Measurements from ENCODE around the gene CDK5R1.
A peak's percentile ranks its signal among the peaks of the same experiment; 100 is the strongest.
"Not testable (repeated sequence)": the region's sequence is repeated elsewhere in the genome, so short reads cannot be mapped to it uniquely, and the experiment has no call there.

The CDK5R1 gene

GRCh38 chr17:32486701-32487472, at the start of gene CDK5R1:
Gene CDK5R1, plus strand, starts transcription at chr17:32486993. Its CDS starts 628 bp downstream, at chr17:32487621.
- DNase-seq, result no peak

DNA sequence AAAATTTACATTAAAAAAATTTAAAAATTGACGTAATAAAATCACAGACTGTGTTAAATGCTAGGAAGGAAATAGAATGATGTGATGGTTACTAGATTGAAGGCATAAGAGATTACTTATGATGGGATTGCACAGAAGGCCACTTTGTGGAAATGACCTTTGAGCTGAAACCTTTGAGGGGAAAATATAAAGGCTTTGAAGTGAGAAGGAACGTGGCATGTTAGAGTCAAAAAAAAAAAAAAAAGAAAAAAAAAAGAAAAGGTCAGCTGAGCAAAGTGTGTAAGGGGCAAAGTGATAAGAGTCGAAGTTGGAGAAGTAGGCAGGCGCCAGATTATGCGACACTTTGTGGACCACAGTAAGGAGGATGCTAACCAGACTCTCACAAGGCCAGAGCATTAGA, 46.1 kb upstream of the CDK5R1 start:
- no peak for DNase-seq

DNA sequence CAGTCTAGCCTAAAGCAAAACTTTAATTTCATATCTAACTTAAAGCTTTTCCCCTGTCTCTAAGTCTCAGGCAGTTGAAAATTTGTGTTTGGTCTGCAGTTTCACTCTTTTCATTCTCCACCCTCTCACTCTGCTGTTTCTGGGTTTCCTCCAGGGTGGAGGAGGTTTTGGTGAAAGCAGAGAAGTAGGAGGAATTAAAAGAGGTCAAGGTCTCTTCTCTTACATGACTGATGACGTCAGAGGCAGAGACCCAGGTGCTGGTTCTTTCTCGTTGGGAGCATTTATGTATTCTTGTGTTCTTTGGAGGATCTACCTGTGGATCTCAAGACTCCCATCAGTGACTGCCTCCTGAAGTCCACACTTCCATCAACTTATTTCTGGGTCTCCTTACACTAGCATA, 44.9 kb upstream of the CDK5R1 start:
- DNase-seq, result no peak

GRCh38 chr17:32443827-32444300, 42.9 kb upstream of the CDK5R1 start:
- no peak for DNase-seq

GRCh38 chr17:32444301-32445073, 42.3 kb upstream of the CDK5R1 start, which contains the start of gene PSMD11:
Gene PSMD11, plus strand, starts transcription at chr17:32444510. Its CDS starts 14 bp downstream, at chr17:32444524.
- DNase-seq, result peak; percentile 92

GRCh38 chr17:32445074-32445415, 41.7 kb upstream of the CDK5R1 start:
- no peak for DNase-seq

DNA sequence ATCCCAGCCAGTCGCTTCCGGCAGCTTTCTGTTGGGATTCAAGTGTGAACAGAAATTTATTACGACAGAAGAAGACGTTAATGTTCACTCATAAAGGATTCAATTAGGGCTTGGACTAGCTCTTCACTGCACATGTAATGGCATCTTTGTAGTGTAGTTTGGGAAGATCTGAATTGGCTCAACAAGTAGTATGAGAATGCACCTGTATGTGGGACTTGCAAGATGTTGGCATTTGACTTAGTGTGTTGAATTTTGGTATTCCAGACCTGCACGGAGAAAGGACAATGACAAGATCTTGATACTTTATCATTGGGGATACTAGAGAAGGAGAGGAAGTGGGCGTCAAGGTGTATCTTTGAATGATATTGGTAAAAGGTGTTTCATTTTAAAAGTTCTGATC, 41.3 kb upstream of the CDK5R1 start:
- no peak for DNase-seq

GRCh38 chr17:32445971-32446370, 40.8 kb upstream of the CDK5R1 start:
- DNase-seq, result no peak

DNA sequence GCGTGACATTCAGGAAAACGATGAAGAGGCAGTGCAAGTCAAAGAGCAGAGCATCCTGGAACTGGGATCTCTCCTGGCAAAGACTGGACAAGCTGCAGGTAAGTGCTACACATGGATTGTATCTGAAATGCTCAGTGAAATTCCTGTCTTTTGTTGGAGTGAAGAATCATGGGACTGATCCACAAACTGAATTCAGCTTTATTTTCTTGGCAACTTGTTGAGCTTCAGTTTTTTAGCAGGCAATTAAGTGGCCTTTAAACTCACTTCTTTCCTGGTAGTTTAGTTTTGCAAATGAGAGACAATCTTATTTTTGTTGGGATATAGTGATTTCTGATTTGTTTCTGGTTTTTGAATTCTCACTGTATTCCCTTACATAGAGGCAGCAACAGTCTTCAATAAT, 39.8 kb upstream of the CDK5R1 start:
- no peak for DNase-seq

- DNase-seq, result no peak
Measured at GRCh38 chr17:32449963-32450362, 36.8 kb upstream of the CDK5R1 start.

- DNase-seq, result not testable (repeated sequence)
Measured at GRCh38 chr17:32450379-32450778, 36.4 kb upstream of the CDK5R1 start.

GRCh38 chr17:32451879-32452278, 34.9 kb upstream of the CDK5R1 start:
- no peak for DNase-seq

DNA sequence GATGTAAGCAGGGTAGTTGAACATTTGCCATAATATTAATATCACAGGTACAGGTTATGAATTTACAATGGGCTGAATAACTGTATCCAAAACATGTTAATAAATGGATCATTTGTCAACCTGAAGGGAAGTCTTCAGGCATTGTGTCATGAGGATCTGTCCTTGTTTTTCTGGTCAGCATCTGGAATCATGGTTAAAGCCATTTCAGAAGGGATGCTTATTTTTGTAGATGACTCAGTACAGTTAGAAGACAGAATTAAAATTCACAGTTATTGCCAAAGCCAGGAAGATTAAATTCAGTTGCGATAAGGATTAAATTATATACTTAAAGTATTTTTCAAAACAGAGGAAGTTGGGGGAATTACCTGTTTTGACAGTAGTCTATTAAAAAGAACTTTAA, 34.5 kb upstream of the CDK5R1 start:
- DNase-seq, result no peak

GRCh38 chr17:32453370-32453769, 33.4 kb upstream of the CDK5R1 start:
- no peak for DNase-seq

- no peak for DNase-seq
Measured at GRCh38 chr17:32458371-32458770, 28.4 kb upstream of the CDK5R1 start.

GRCh38 chr17:32460054-32460453, 26.7 kb upstream of the CDK5R1 start:
- no peak for DNase-seq

- DNase-seq, result no peak
Measured at GRCh38 chr17:32461498-32461852, 25.3 kb upstream of the CDK5R1 start.

DNA sequence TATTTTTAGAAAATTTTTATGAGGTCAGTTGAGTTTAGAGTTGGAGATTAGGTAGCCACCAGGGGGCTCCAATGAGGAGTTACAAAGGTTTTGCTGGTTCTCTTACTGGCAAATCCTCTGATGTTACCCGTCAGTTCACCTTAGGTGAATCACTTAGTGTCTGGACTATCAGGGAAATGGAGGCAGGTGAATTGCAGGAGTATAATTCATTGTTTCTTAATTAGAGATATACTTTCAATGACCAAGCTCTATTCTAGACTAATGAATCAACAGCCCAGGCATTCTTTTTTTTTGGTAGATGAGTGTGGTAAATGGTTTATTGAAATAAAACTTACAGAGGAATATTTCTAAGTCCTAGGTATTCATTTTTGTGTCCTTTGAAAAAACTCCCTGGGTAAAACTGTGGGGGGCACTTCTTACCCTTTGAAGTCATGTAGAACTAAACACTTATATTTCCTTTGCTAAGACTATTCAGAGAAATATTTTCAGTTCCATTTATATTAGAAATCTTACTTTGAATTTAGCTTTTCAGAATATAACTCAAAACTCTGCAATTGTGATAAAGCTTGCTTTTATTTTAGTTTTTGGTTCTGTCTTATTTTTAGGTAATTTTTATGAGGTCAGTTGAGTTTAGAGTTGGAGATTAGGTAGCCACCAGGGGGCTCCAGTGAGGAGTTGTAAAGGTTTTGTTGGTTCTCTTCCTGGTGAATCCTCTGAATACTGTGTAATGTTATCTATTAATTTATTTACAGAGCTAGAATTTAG, 24.8 kb upstream of the CDK5R1 start:
- DNase-seq, result no peak

DNA sequence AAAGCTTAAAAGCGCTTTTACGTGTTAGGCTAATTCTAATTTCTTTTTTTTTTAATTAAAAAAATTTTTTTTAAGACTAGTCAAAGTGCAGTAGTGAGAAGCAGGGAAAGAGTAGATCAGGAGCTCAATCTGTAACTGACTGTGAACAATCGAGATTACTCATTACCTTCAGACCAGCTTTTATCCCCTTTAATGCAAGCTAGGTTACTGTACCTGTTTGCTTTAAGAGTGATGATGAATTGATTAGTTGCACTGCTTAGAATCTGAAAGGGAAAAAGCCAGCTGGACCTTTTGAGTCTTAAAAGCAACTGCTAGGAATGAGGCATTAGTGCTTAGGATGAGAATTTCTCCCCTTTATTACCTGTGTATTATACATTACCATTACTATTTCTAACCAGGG, 23.5 kb upstream of the CDK5R1 start:
- DNase-seq, result no peak

DNA sequence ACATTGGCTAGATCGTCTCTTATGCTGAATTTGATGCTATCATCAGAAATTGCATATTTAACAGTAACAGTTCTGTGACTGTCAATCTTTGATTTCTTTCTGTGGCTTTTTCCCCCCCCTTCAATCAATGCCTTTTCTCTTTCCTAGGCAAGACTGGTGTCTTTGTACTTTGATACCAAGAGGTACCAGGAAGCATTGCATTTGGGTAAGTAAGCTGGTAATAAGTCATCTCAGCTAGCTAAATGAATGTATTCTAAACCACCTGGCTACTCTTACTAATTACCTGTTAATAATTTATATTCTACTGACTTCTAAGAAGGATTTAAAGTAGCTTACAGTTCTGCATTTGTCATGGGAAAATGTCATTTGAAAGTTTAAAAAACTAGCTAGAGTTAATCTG, 22.4 kb upstream of the CDK5R1 start:
- no peak for DNase-seq

DNA sequence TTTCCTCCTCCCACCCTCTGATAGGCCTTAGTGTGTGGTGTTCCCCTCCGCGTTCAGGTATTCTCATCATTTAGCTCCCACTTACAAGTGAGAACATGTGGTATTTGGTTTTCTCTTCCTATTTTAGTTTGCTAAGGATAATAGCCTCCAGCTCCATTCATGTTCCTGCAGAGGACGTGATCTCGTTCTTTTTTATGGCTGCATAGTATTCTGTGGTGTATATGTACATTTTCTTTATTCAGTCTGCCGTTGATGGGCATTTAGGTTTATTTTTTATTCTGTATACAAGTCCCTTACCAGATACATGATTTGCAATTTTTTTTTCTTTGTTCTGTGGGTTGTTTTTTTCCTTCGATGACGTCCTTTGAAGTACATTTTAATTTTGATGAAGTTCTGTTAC, 18.8 kb upstream of the CDK5R1 start:
- DNase-seq, result no peak

DNA sequence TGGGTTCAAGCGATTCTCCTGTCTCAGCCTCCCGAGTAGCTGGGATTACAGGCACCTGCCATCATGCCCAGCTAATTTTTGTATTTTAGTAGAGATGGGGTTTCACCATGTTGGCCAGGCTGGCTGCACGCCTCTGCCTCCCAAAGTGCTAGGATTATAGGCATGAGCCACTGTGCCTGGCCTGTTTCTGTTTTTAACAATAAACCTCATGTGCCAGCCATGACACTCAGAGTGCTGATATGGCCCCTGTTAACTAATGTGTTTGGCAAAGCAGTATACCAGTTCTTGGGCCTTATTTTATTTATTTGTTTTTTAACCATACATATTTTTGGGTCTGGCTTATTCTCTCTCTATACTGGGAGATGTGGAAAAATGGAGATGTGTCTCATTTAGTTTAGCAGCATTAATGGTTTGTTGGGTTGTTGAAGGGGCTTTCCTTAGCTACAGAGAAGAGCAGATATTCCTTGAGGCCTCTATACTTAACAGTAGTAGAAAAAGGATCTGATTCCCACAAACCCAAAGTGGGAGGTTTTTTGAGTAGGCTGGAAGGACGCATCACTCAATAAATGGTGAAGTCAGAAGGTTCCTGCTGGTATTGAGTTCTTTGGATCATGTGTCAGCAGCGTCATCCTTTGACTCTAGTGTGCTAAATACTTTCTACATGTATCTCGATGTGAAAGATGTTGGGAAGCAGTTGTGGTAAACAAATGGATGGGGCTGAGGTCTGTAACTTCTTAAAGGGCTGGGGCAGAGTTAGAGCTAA, 16.2 kb upstream of the CDK5R1 start:
- DNase-seq, result no peak

- DNase-seq, result no peak
Measured at GRCh38 chr17:32471652-32472051, 15.1 kb upstream of the CDK5R1 start.
